Measurements from ENCODE around the gene FALEC.

DNA sequence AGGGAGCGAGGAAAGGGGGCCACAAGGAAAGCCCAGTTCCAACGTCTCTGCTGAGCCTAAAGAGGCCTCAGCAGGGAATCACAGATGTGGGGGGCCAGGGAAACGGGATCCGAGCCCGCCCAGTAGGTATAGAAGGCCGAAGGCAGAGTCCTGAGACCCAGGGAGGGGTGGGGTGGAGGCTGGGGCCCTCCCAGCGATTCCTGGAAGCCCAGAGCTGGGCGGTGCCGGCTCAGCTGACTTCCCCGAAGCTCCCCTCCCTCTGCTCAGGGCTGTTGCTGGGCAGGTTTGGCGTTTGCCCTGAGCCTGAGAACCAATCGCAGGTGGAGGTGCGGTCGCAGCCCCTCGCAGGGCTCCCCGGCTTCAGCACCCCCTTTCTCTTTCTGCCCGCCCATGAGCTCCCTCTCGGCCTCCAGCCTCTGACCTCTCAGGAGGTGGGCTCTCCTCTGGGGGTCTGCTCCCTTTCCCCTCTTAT, 46.5 kb downstream of the FALEC start:
- TF ChIP-seq, protein P1, sequence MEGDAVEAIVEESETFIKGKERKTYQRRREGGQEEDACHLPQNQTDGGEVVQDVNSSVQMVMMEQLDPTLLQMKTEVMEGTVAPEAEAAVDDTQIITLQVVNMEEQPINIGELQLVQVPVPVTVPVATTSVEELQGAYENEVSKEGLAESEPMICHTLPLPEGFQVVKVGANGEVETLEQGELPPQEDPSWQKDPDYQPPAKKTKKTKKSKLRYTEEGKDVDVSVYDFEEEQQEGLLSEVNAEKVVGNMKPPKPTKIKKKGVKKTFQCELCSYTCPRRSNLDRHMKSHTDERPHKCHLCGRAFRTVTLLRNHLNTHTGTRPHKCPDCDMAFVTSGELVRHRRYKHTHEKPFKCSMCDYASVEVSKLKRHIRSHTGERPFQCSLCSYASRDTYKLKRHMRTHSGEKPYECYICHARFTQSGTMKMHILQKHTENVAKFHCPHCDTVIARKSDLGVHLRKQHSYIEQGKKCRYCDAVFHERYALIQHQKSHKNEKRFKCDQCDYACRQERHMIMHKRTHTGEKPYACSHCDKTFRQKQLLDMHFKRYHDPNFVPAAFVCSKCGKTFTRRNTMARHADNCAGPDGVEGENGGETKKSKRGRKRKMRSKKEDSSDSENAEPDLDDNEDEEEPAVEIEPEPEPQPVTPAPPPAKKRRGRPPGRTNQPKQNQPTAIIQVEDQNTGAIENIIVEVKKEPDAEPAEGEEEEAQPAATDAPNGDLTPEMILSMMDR (IDR thresholded peaks at IDR 0.05), result no peak
- TF ChIP-seq POLR2AphosphoS5 (IDR thresholded peaks at IDR 0.05) (peak; percentile 86 to 99 (median 92)), POLR2A (IDR thresholded peaks at IDR 0.05) (peak in 1 of 2 donors; percentile 37), EP300 (IDR thresholded peaks at IDR 0.05) (peak; percentile 71)
